Uterus (tissue), 4 donors: ENCODE results near the gene PSMB7. TPM values are rescaled to one million over a fixed set of nuclear protein-coding genes. Genes with fewer than 3 reads are reported as not detected.

ENCODE experiments used
- DNase-seq, 2 donors: peaks; one replicate each; pipeline ENCODE4 v3.0.0-alpha.2; 2019 to 2020
- H3K27ac ChIP-seq, 2 donors: fragments of 200-600 bp; sonication (generic); 1 replicate in 1 of 2; 2 replicates in 1 of 2; pipeline ENCODE4 v1.5.1; 2016 to 2018
- H3K27me3 ChIP-seq, 2 donors: fragments of 200-600 bp; sonication (generic); one replicate each; pipeline ENCODE4 v1.5.1; 2018 to 2019; ENCODE audit warnings: control low read depth in 1 of 2
- H3K36me3 ChIP-seq, 2 donors: fragments of 200-600 bp; sonication (generic); one replicate each; pipeline ENCODE4 v1.5.1; 2019; ENCODE audit warnings: control low read depth in 1 of 2
- H3K4me1 ChIP-seq, 2 donors: fragments of 200-600 bp; sonication (generic); one replicate each; pipeline ENCODE4 v1.5.1; 2018 to 2019; ENCODE audit warnings: control low read depth in 1 of 2
- H3K4me3 ChIP-seq, 2 donors: fragments of 200-600 bp; sonication (generic); 1 replicate in 1 of 2; 2 replicates in 1 of 2; pipeline ENCODE4 v1.5.1; 2018 to 2019; ENCODE audit warnings: mild to moderate bottlenecking in 1 of 2
- H3K9me3 ChIP-seq, 2 donors: fragments of 200-600 bp; sonication (generic); one replicate each; pipeline ENCODE4 v1.5.1; 2019; ENCODE audit warnings: control low read depth in 1 of 2
- POLR2A ChIP-seq, 2 donors: fragments of 450-650 bp; IDR thresholded peaks; one replicate each; pipeline ENCODE4 v1.6.1; 2016; ENCODE audit warnings: antibody characterized with exemption in 2 of 2, mild to moderate bottlenecking in 1 of 2, moderate library complexity in 1 of 2
- intact Hi-C: fragments of 100-400 bp; cut with DNase I; formaldehyde crosslinking; loops from one replicate; pipeline ENCODE4 v1.15.1; 2023; ENCODE audit warnings: low total_unique reads
- total RNA-seq, 4 donors: library from RNA; depleted of rRNA in 3 of 4; stranded (reverse); fragments of >200 nt in 3 of 4; gene quantifications; one replicate each; pipeline versions ENCODE4 v1.1.0 to v1.2.4, GENCODE V29; 2014 to 2023
- TF ChIP-seq, protein P1 (sequence below), 4 experiments: fragments of 200-600 bp in 2 of 4; fragments of 450-650 bp in 2 of 4; sonication (generic) in 2 of 4; IDR thresholded peaks; one replicate each; pipeline ENCODE4 v1.5.1; 2016 to 2019; ENCODE audit warnings: antibody characterized with exemption in 4 of 4, mild to moderate bottlenecking in 2 of 4, moderate library complexity in 1 of 4
- donor health status: DM: yes; HTN: yes; CAD: no.

Gene PSMB7
- total RNA-seq, 4 donors from 2014 or later, result 86.1 to 292 (median 94.7) TPM

DNA sequence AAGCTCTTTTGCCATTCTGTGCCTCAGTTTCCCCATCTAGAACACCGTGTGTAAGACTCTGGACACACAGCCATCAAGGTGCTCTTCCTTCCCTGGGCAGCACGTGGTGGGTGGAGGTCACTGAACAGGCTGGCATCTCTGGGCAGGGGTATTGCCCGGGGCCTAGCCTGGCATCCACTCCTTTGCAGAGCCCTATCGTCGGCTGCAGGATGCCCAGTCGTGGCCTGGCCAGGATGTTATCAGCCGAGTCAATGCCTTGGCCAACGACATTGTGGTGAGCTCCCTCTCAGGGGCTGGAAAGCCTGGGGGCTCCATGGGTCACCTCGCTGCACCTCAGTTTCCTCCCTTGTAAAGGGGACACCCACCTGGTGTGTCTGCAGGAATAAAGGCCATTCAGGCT is 39.1 kb upstream of the PSMB7 start:
- H3K36me3 ChIP-seq, result no peaks in the 10 kb centered on the region
- no peaks in the 10 kb centered on the region for H3K9me3 ChIP-seq
- no peak overlapping the region for H3K4me3 ChIP-seq
- H3K27me3 ChIP-seq, result peaks cover 0 to 19% of the 10 kb centered on the region in 2 donors
- no peak for TF ChIP-seq POLR2A (IDR thresholded peaks at IDR 0.05)
- TF ChIP-seq, protein P1, sequence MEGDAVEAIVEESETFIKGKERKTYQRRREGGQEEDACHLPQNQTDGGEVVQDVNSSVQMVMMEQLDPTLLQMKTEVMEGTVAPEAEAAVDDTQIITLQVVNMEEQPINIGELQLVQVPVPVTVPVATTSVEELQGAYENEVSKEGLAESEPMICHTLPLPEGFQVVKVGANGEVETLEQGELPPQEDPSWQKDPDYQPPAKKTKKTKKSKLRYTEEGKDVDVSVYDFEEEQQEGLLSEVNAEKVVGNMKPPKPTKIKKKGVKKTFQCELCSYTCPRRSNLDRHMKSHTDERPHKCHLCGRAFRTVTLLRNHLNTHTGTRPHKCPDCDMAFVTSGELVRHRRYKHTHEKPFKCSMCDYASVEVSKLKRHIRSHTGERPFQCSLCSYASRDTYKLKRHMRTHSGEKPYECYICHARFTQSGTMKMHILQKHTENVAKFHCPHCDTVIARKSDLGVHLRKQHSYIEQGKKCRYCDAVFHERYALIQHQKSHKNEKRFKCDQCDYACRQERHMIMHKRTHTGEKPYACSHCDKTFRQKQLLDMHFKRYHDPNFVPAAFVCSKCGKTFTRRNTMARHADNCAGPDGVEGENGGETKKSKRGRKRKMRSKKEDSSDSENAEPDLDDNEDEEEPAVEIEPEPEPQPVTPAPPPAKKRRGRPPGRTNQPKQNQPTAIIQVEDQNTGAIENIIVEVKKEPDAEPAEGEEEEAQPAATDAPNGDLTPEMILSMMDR (IDR thresholded peaks at IDR 0.05), result no peak
- no peak for DNase-seq
- intact Hi-C loops, result no loop called here
- H3K27ac ChIP-seq, result no peak overlapping the region
- H3K4me1 ChIP-seq, result no peaks in the 10 kb centered on the region

DNA sequence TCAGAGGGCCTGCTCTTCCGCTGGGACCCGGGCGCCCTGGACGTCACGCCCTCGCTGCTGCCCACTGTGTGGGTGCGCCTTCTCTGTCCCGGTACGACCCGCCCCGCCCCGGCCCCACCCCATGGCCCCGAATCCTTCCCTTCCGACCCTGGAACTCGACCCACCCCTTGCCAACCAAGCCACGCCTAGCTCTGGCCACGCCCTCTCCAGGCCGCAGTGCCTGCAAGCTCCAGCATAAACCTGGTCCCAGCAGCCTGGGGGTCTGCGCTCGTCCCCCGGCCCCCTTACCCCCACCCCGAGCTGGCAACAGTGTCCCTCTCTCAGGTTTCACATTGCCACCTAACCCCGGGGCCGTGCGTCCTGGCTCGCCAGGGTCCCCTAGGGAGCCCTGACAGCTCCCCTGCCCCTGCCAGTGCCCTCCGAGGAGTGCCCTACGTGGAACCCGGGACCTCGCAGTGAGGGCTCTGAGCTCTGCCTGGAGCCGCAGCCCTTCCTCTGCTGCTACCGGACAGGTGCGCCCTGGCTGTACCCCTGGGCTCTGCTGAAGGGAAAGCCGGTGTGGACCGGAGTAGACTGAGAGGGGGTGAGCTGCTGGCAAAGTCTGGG is 38.4 kb upstream of the PSMB7 start:
- H3K27me3 ChIP-seq, result peaks cover 0 to 19% of the 10 kb centered on the region in 2 donors
- no peak for DNase-seq

DNA sequence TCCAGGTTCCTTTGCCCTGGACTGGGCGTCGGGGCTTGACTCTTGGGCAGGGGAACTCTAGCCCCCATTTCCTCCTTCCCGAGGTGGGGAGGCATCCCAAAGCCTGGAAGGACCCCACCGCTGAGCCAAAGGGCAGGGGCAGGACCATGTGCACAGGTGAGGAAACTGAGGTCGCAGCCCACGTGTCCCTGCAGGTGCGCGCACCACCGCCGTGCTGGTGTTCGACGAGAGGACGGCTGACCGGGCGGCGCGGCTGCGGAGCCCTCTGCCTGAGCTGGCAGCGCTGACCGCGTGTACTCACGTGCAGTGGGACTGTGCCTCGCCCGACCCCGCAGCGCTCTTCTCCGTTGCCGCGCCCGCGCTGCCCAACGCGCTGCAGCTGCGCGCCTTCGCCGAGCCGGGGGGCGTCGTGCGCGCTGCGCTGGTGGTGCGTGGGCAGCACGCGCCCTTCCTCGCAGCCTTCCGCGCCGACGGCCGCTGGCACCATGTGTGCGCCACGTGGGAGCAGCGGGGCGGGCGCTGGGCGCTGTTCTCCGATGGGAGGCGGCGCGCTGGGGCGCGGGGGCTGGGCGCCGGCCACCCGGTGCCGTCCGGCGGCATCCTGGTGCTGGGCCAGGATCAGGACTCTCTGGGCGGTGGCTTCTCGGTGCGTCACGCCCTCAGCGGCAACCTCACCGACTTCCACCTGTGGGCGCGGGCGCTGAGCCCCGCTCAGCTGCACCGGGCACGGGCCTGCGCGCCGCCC is 37.8 kb upstream of the PSMB7 start:
- Histone ChIP-seq H3K9me3 (no peaks in the 10 kb centered on the region), H3K4me3 (no peak overlapping the region), H3K4me1 (no peaks in the 10 kb centered on the region), H3K36me3 (no peaks in the 10 kb centered on the region), H3K27ac (no peak overlapping the region), H3K27me3 (peaks cover 0 to 19% of the 10 kb centered on the region in 2 donors)
- intact Hi-C loops, result no loop called here
- TF ChIP-seq, protein P1 (IDR thresholded peaks at IDR 0.05), result no peak
- no peak for TF ChIP-seq POLR2A (IDR thresholded peaks at IDR 0.05)
- no peak for DNase-seq

More for the DNA sequence above, 38.4 kb upstream of the PSMB7 start:
- no peaks in the 10 kb centered on the region for H3K4me1 ChIP-seq
- no peak overlapping the region for H3K27ac ChIP-seq
- no peaks in the 10 kb centered on the region for H3K9me3 ChIP-seq
- intact Hi-C loops, result no loop called here
- no peaks in the 10 kb centered on the region for H3K36me3 ChIP-seq
- TF ChIP-seq POLR2A (IDR thresholded peaks at IDR 0.05), result no peak
- TF ChIP-seq, protein P1 (IDR thresholded peaks at IDR 0.05), result no peak
- no peak overlapping the region for H3K4me3 ChIP-seq

DNA sequence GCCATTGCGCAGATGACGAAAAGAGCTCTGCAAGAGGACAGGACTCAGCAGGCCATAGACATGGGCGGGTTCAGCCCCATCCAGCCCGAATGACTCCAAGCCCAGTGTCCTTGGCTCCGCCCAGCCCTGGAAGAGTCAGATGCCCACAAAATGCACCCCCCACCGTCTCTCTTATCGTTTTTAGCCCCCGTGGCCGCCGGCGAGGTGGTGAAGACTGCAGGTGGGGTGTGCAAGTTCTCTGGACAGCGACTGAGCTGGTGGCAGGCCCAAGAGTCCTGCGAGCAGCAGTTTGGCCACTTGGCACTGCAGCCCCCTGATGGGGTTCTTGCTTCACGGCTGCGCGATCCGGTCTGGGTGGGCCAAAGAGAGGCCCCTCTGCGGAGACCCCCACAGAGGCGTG is 37.1 kb upstream of the PSMB7 start:
- Histone ChIP-seq H3K9me3 (no peaks in the 10 kb centered on the region), H3K27ac (no peak overlapping the region), H3K4me3 (no peak overlapping the region), H3K4me1 (no peaks in the 10 kb centered on the region), H3K36me3 (no peaks in the 10 kb centered on the region), H3K27me3 (peaks cover 0 to 19% of the 10 kb centered on the region in 2 donors)
- DNase-seq, result no peak
- intact Hi-C loops, result no loop called here
- TF ChIP-seq POLR2A (IDR thresholded peaks at IDR 0.05), result no peak
- TF ChIP-seq, protein P1 (IDR thresholded peaks at IDR 0.05), result no peak

DNA sequence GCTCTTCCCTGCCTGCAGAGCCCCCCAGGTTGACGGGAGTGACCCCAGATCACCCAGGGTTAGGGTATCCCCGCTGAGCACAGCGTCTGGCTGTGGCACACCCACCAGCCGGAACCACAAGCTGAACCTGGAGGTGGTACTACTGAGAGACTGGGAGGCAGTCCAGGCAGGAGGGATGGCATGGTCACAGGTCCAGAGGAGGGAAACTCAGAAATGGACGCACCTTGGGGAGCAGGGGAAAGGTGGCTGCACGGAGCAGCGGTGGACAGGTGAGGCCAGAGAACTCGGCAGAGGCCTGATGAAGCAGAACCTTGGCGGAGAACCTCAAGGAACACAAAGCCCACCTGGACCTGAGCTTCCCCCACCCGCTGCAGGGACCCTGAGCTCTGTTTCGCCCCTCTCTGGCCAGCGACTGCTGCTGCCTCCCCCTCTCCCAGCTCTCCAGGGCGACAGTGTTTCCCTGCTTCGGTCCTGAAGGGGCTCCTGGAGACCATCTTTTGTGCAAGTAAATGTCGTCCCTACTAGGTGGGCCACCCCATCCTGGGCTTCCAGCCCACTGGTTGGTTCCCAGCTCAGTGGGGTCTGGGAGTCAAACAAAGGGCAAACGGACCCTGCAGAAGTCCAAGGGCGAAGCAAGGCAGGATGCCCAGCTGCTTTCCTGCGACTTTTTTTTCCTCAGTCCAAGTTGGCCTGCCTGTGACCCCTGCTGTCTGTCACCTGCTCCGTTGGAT is 35.9 kb upstream of the PSMB7 start:
- Histone ChIP-seq H3K9me3 (no peaks in the 10 kb centered on the region), H3K36me3 (no peaks in the 10 kb centered on the region), H3K27me3 (peaks cover 0 to 19% of the 10 kb centered on the region in 2 donors), H3K4me1 (no peaks in the 10 kb centered on the region), H3K27ac (no peak overlapping the region), H3K4me3 (no peak overlapping the region)
- DNase-seq, result no peak
- TF ChIP-seq, protein P1 (IDR thresholded peaks at IDR 0.05), result no peak
- TF ChIP-seq POLR2A (IDR thresholded peaks at IDR 0.05), result no peak
- intact Hi-C loops, result no loop called here
